ENCODE measurements around the gene C10orf105.

C10orf105 gene

GRCh38 chr10:71725249-71725648 is 5.7 kb upstream of the C10orf105 start:
- Histone ChIP-seq H3K27me3 (ENCODE audit: insufficient read depth, poor library complexity, severe bottlenecking) (no peaks in the 10 kb centered on the region), H3K36me3 (ENCODE audit: low read depth) (no peaks in the 10 kb centered on the region), H3K4me1 (ENCODE audit: insufficient read depth, poor library complexity, severe bottlenecking) (peaks cover 30% of the 10 kb centered on the region), H3K4me3 (ENCODE audit: severe bottlenecking) (no peak overlapping the region), H3K9me3 (ENCODE audit: severe bottlenecking) (no peaks in the 10 kb centered on the region), H3K27ac (ENCODE audit: poor library complexity, severe bottlenecking) (no peak overlapping the region)
- no peak for TF ChIP-seq CTCF (IDR thresholded peaks at IDR 0.05; ENCODE audit: poor library complexity, severe bottlenecking)
- DNase-seq (ENCODE audit: low spot score), result no peak
- no peak for ATAC-seq (ENCODE audit: low read depth)

GRCh38 chr10:71724539-71724938 is 5.0 kb upstream of the C10orf105 start:
- ATAC-seq (ENCODE audit: low read depth), result no peak
- no peak for DNase-seq (ENCODE audit: low spot score)
- H3K36me3 ChIP-seq (ENCODE audit: low read depth), result no peaks in the 10 kb centered on the region
- TF ChIP-seq CTCF (IDR thresholded peaks at IDR 0.05; ENCODE audit: poor library complexity, severe bottlenecking), result no peak
- peaks cover 24% of the 10 kb centered on the region for H3K4me1 ChIP-seq (ENCODE audit: insufficient read depth, poor library complexity, severe bottlenecking)
- no peaks in the 10 kb centered on the region for H3K9me3 ChIP-seq (ENCODE audit: severe bottlenecking)
- H3K27me3 ChIP-seq (ENCODE audit: insufficient read depth, poor library complexity, severe bottlenecking), result no peaks in the 10 kb centered on the region
- no peak overlapping the region for H3K27ac ChIP-seq (ENCODE audit: poor library complexity, severe bottlenecking)
- H3K4me3 ChIP-seq (ENCODE audit: severe bottlenecking), result no peak overlapping the region

GRCh38 chr10:71723311-71723710 is 3.7 kb upstream of the C10orf105 start:
- no peak for ATAC-seq (ENCODE audit: low read depth)

GRCh38 chr10:71722849-71723248 is 3.3 kb upstream of the C10orf105 start:
- Histone ChIP-seq H3K9me3 (ENCODE audit: severe bottlenecking) (no peaks in the 10 kb centered on the region), H3K36me3 (ENCODE audit: low read depth) (no peaks in the 10 kb centered on the region), H3K27me3 (ENCODE audit: insufficient read depth, poor library complexity, severe bottlenecking) (no peaks in the 10 kb centered on the region), H3K4me3 (ENCODE audit: severe bottlenecking) (no peak overlapping the region), H3K4me1 (ENCODE audit: insufficient read depth, poor library complexity, severe bottlenecking) (peaks cover 7% of the 10 kb centered on the region), H3K27ac (ENCODE audit: poor library complexity, severe bottlenecking) (no peak overlapping the region)
- TF ChIP-seq CTCF (IDR thresholded peaks at IDR 0.05; ENCODE audit: poor library complexity, severe bottlenecking), result no peak
- no peak for ATAC-seq (ENCODE audit: low read depth)
- no peak for DNase-seq (ENCODE audit: low spot score)

More at GRCh38 chr10:71723311-71723710, 3.7 kb upstream of the C10orf105 start:
- Histone ChIP-seq H3K4me1 (ENCODE audit: insufficient read depth, poor library complexity, severe bottlenecking) (peaks cover 11% of the 10 kb centered on the region), H3K4me3 (ENCODE audit: severe bottlenecking) (no peak overlapping the region), H3K9me3 (ENCODE audit: severe bottlenecking) (no peaks in the 10 kb centered on the region), H3K36me3 (ENCODE audit: low read depth) (no peaks in the 10 kb centered on the region), H3K27ac (ENCODE audit: poor library complexity, severe bottlenecking) (no peak overlapping the region), H3K27me3 (ENCODE audit: insufficient read depth, poor library complexity, severe bottlenecking) (no peaks in the 10 kb centered on the region)
- no peak for DNase-seq (ENCODE audit: low spot score)
- no peak for TF ChIP-seq CTCF (IDR thresholded peaks at IDR 0.05; ENCODE audit: poor library complexity, severe bottlenecking)

GRCh38 chr10:71721313-71721712 is 1.7 kb upstream of the C10orf105 start:
- H3K4me3 ChIP-seq (ENCODE audit: severe bottlenecking), result no peak overlapping the region
- H3K27me3 ChIP-seq (ENCODE audit: insufficient read depth, poor library complexity, severe bottlenecking), result no peaks in the 10 kb centered on the region
- ATAC-seq (ENCODE audit: low read depth), result no peak
- DNase-seq (ENCODE audit: low spot score), result no peak
- no peaks in the 10 kb centered on the region for H3K9me3 ChIP-seq (ENCODE audit: severe bottlenecking)
- H3K4me1 ChIP-seq (ENCODE audit: insufficient read depth, poor library complexity, severe bottlenecking), result no peaks in the 10 kb centered on the region
- TF ChIP-seq CTCF (IDR thresholded peaks at IDR 0.05; ENCODE audit: poor library complexity, severe bottlenecking), result no peak
- no peaks in the 10 kb centered on the region for H3K36me3 ChIP-seq (ENCODE audit: low read depth)
- H3K27ac ChIP-seq (ENCODE audit: poor library complexity, severe bottlenecking), result no peak overlapping the region

Measured in RWPE2 (cell line).